Endothelial cell (in vitro differentiated cells): Measurements from ENCODE around the gene PLA2G4C. TPM values are rescaled to one million over a fixed set of nuclear protein-coding genes. Genes with fewer than 3 reads are reported as not detected.
A peak's percentile ranks its signal among the peaks of the same experiment; 100 is the strongest.

Source experiments
- DNase-seq: peaks from one replicate; pipeline ENCODE4 v3.0.0; 2021; ENCODE audit warnings: low spot score
- H3K27ac Mint-ChIP-seq: one replicate; pipeline ENCODE4 v1.8.0; 2021; ENCODE audit warnings: mixed read lengths, inconsistent platforms; ENCODE audit not compliant: unreplicated experiment
- H3K27me3 Mint-ChIP-seq: one replicate; pipeline ENCODE4 v1.8.0; 2021; ENCODE audit warnings: mild to moderate bottlenecking, moderate library complexity, mixed read lengths, inconsistent platforms; ENCODE audit not compliant: unreplicated experiment
- H3K36me3 Mint-ChIP-seq: one replicate; pipeline ENCODE4 v1.8.0; 2021; ENCODE audit warnings: mild to moderate bottlenecking, low read depth, mixed read lengths, inconsistent platforms; ENCODE audit not compliant: unreplicated experiment
- H3K4me1 Mint-ChIP-seq: one replicate; pipeline ENCODE4 v1.8.0; 2021; ENCODE audit warnings: mild to moderate bottlenecking, mixed read lengths, inconsistent platforms; ENCODE audit not compliant: unreplicated experiment
- H3K4me3 Mint-ChIP-seq: one replicate; pipeline ENCODE4 v1.8.0; 2021; ENCODE audit warnings: mild to moderate bottlenecking, mixed read lengths, inconsistent platforms; ENCODE audit not compliant: unreplicated experiment
- H3K9me3 Mint-ChIP-seq: one replicate; pipeline ENCODE4 v1.8.0; 2021; ENCODE audit warnings: mixed read lengths, inconsistent platforms; ENCODE audit not compliant: unreplicated experiment
- CTCF ChIP-seq: fragments of 200-600 bp; sonication (generic); IDR thresholded peaks from one replicate; pipeline ENCODE4 v1.5.0; 2021; ENCODE audit warnings: antibody characterized with exemption; ENCODE audit not compliant: unreplicated experiment
- long read RNA-seq: library from polyadenylated mRNA; unstranded; transcript quantifications from one replicate; pipeline ENCODE4 v2.0.0, GENCODE V29; 2020; ENCODE audit not compliant: unreplicated experiment
- total RNA-seq: library from RNA; stranded (reverse); fragmentation: NEBNext Ultra II Directional; extraction: Animal tissue kit (Norgen Biotek cat#: 25700); gene quantifications from one replicate; pipeline ENCODE4 v1.2.1, GENCODE V29; 2021; ENCODE audit not compliant: unreplicated experiment

The PLA2G4C gene
- 1.1 TPM for total RNA-seq
- long read RNA-seq, partial matches to known transcripts = 0 of 1 reads
- long read RNA-seq, other reads (novel, unspliced or antisense) = 0 of 1 reads

DNA sequence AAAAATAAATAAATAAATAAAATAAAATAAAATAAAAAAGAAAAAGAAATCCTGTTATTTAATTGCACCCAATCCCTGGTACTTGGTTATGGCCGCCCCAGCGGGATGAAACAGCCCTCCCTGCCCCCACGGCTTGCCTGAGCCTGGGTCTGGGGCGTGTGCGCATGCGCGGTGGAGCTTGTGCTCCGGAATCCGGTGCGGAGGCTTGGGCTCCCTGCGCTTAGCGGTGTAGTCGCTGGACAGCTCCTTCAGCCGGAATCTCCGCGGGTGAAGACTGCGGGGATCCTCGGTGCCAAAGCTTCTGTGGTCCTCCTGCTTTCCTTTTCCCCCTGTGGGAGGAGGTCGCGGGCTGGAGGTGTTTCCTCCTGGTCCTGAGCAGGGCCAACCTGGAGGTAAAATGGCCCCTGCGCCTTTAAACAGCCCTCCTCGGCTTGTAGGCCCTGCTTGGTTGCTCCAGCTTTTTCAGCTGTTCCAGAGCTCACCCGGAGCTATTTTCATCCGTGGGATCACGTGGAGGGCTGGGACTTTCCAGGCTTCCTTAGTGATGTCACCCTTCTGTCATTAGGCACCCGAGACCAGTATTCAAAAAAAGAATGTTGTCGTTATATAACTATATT is at the start of gene PLA2G4C:
Gene PLA2G4C (minus strand): TSS at position 468 of the 617 bp plus-strand sequence. CDS start 4,288 bp downstream, outside the sequence.
- H3K4me1 Mint-ChIP-seq = no peaks in the 10 kb centered on the region
- peak; percentile 83 for DNase-seq
- H3K9me3 Mint-ChIP-seq = no peaks in the 10 kb centered on the region
- H3K36me3 Mint-ChIP-seq = no peaks in the 10 kb centered on the region
- peaks cover 2% of the 10 kb centered on the region for H3K27me3 Mint-ChIP-seq
- TF ChIP-seq CTCF = no peak
- H3K27ac Mint-ChIP-seq = peak within 1 kb of the TSS; percentile 42
- H3K4me3 Mint-ChIP-seq = no peak within 1 kb of the TSS

GRCh38 chr19:48158210-48158790 is 47.7 kb upstream of the PLA2G4C start:
- peaks cover 3% of the 10 kb centered on the region for H3K27me3 Mint-ChIP-seq
- H3K4me3 Mint-ChIP-seq = no peak overlapping the region
- no peak overlapping the region for H3K27ac Mint-ChIP-seq
- no peak for DNase-seq
- peaks cover 4% of the 10 kb centered on the region for H3K4me1 Mint-ChIP-seq
- no peak for TF ChIP-seq CTCF
- no peaks in the 10 kb centered on the region for H3K9me3 Mint-ChIP-seq
- peaks cover 27% of the 10 kb centered on the region for H3K36me3 Mint-ChIP-seq

- peaks cover 17% of the 10 kb centered on the region for H3K36me3 Mint-ChIP-seq
- no peaks in the 10 kb centered on the region for H3K9me3 Mint-ChIP-seq
- H3K4me3 Mint-ChIP-seq = peak overlapping the region; percentile 71
- DNase-seq = no peak
- TF ChIP-seq CTCF = no peak
- H3K4me1 Mint-ChIP-seq = peaks cover 4% of the 10 kb centered on the region
- H3K27ac Mint-ChIP-seq = no peak overlapping the region
- H3K27me3 Mint-ChIP-seq = peaks cover 3% of the 10 kb centered on the region
Measured at GRCh38 chr19:48154003-48154402, 43.4 kb upstream of the PLA2G4C start.

GRCh38 chr19:48152551-48152950 is 41.9 kb upstream of the PLA2G4C start:
- H3K4me3 Mint-ChIP-seq = no peak overlapping the region
- H3K4me1 Mint-ChIP-seq = peaks cover 4% of the 10 kb centered on the region
- H3K36me3 Mint-ChIP-seq = peaks cover 3% of the 10 kb centered on the region
- no peaks in the 10 kb centered on the region for H3K9me3 Mint-ChIP-seq
- no peak overlapping the region for H3K27ac Mint-ChIP-seq
- DNase-seq = peak; percentile 65
- peaks cover 3% of the 10 kb centered on the region for H3K27me3 Mint-ChIP-seq
- TF ChIP-seq CTCF = peak; percentile 99

GRCh38 chr19:48149430-48149829 is 38.8 kb upstream of the PLA2G4C start:
- Mint-ChIP-seq H3K4me1 (peaks cover 4% of the 10 kb centered on the region), H3K36me3 (peaks cover 8% of the 10 kb centered on the region), H3K27me3 (no peaks in the 10 kb centered on the region), H3K9me3 (no peaks in the 10 kb centered on the region), H3K4me3 (no peak overlapping the region), H3K27ac (no peak overlapping the region)
- no peak for TF ChIP-seq CTCF
- DNase-seq = no peak
